BJ (cell line): Measurements from ENCODE around the gene SPTLC3. TPM values are rescaled to one million over a fixed set of nuclear protein-coding genes. Genes with fewer than 3 reads are reported as not detected.

Experiments used
- CTCF ChIA-PET: fragments of 350-600 bp; formaldehyde crosslinking; extraction: SDS; loops from one replicate; lab custom pipeline; 2021; ENCODE audit warnings: antibody characterized with exemption, inconsistent platforms; lab: Yijun Ruan, JAX
- POLR2A ChIA-PET: fragments of 300-600 bp; sonication (Branson Sonifier 250); formaldehyde crosslinking; extraction: SDS; loops from one replicate; lab custom pipeline; 2021; ENCODE audit warnings: antibody characterized with exemption; lab: Charles Lee
- DNase-seq: peaks from one replicate; pipeline ENCODE4 v3.0.0-alpha.2; 2011; ENCODE audit warnings: low read depth
- H3K27me3 ChIP-seq: 2 replicates; pipeline ENCODE4 v1.6.0; 2011; ENCODE audit warnings: low read length; ENCODE audit not compliant: control insufficient read depth, insufficient read depth
- H3K36me3 ChIP-seq: 2 replicates; pipeline ENCODE4 v1.5.1; 2011; ENCODE audit warnings: low read length; ENCODE audit not compliant: control insufficient read depth, insufficient read depth
- H3K4me3 ChIP-seq: 2 replicates; pipeline ENCODE4 v1.5.1; 2011; ENCODE audit warnings: low read depth, mild to moderate bottlenecking, control low read depth, low read length
- polyA plus RNA-seq: library from polyadenylated mRNA; depleted of rRNA; stranded (reverse); fragments of >200 nt; gene quantifications from 2 replicates; pipeline ENCODE4 v1.2.3, GENCODE V29; 2011
- TF ChIP-seq, protein P1 (sequence below): IDR thresholded peaks from 2 replicates; pipeline ENCODE4 v1.5.1; 2011; ENCODE audit warnings: low read depth, mild to moderate bottlenecking, control low read depth, inconsistent platforms, low read length, moderate library complexity; ENCODE audit not compliant: insufficient read depth

Gene SPTLC3
- polyA plus RNA-seq, 1 experiment = 0.27 TPM

- ChIA-PET CTCF (interaction anchor here (0.6 to 6.2 kb wide), 5 partner anchors 40 to 140 kb away, joined by 4 to 48 read pairs (median 14); no protein-coding TSS in a partner anchor), POLR2A (no interaction called here)
- TF ChIP-seq, protein P1, sequence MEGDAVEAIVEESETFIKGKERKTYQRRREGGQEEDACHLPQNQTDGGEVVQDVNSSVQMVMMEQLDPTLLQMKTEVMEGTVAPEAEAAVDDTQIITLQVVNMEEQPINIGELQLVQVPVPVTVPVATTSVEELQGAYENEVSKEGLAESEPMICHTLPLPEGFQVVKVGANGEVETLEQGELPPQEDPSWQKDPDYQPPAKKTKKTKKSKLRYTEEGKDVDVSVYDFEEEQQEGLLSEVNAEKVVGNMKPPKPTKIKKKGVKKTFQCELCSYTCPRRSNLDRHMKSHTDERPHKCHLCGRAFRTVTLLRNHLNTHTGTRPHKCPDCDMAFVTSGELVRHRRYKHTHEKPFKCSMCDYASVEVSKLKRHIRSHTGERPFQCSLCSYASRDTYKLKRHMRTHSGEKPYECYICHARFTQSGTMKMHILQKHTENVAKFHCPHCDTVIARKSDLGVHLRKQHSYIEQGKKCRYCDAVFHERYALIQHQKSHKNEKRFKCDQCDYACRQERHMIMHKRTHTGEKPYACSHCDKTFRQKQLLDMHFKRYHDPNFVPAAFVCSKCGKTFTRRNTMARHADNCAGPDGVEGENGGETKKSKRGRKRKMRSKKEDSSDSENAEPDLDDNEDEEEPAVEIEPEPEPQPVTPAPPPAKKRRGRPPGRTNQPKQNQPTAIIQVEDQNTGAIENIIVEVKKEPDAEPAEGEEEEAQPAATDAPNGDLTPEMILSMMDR = no peak
- Histone ChIP-seq H3K36me3 (no peaks in the 10 kb centered on the region), H3K4me3 (no peak overlapping the region), H3K27me3 (peaks cover 2% of the 10 kb centered on the region; the same call in 1 of the 2 replicates)
- DNase-seq = no peak
Observed at GRCh38 chr20:12968472-12968871, 40.3 kb upstream of the SPTLC3 start.

DNA sequence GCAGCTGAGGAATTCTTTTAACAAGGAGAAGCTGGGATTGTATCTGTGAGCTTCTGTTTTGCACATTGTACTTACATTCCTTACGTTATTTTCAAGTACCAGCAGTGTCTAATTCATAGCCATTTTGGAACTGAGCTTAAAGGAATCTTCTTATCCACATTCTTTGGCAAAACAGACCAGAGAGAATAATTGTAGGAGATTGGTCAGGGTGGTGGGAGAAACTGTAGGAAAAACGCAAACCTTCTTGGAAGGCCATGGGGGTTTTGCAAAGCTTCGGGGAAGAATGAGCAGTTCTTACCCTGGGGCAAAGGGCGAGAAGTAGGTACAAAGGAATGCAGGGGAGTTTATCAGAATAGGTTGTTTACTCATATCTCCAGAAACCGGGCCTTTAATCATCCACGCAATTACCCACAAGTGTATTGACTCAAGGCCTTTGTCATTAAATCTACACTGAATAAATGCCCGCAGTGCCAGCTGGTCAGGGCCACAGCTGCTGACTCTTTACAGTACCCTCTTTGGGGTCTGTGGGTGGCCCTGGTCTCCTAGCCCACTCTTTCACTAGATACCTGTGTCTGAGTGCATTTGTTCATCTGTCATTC is 39.6 kb upstream of the SPTLC3 start:
- no peaks in the 10 kb centered on the region for H3K36me3 ChIP-seq
- H3K4me3 ChIP-seq = no peak overlapping the region
- no peak for DNase-seq
- TF ChIP-seq, protein P1 = no peak
- H3K27me3 ChIP-seq = peaks cover 2% of the 10 kb centered on the region; the same call in 1 of the 2 replicates
- CTCF ChIA-PET = interaction anchor here (0.6 to 6.2 kb wide), 8 partner anchors 40 to 146 kb away, joined by 4 to 48 read pairs (median 8); no protein-coding TSS in a partner anchor
- POLR2A ChIA-PET = no interaction called here

- DNase-seq = no peak
- TF ChIP-seq, protein P1 = peak; percentile 54
- POLR2A ChIA-PET = no interaction called here
- no peak overlapping the region for H3K4me3 ChIP-seq
- peaks cover 2% of the 10 kb centered on the region; the same call in 1 of the 2 replicates for H3K27me3 ChIP-seq
- H3K36me3 ChIP-seq = no peaks in the 10 kb centered on the region
- CTCF ChIA-PET = interaction anchor here (0.7 to 6.2 kb wide), 10 partner anchors 12 to 145 kb away, joined by 3 to 48 read pairs (median 6); no protein-coding TSS in a partner anchor
Observed at GRCh38 chr20:12970372-12970821, 38.4 kb upstream of the SPTLC3 start.

GRCh38 chr20:12975833-12976608 is 32.8 kb upstream of the SPTLC3 start:
- H3K36me3 ChIP-seq = no peaks in the 10 kb centered on the region
- H3K4me3 ChIP-seq = no peak overlapping the region
- no peak for DNase-seq
- ChIA-PET POLR2A (no interaction called here), CTCF (interaction anchor here (1.3 to 1.7 kb wide), 2 partner anchors 9 to 51 kb away, joined by 4 read pairs; no protein-coding TSS in a partner anchor)
- TF ChIP-seq, protein P1 = no peak
- no peaks in the 10 kb centered on the region; the same call in 1 of the 2 replicates for H3K27me3 ChIP-seq

DNA sequence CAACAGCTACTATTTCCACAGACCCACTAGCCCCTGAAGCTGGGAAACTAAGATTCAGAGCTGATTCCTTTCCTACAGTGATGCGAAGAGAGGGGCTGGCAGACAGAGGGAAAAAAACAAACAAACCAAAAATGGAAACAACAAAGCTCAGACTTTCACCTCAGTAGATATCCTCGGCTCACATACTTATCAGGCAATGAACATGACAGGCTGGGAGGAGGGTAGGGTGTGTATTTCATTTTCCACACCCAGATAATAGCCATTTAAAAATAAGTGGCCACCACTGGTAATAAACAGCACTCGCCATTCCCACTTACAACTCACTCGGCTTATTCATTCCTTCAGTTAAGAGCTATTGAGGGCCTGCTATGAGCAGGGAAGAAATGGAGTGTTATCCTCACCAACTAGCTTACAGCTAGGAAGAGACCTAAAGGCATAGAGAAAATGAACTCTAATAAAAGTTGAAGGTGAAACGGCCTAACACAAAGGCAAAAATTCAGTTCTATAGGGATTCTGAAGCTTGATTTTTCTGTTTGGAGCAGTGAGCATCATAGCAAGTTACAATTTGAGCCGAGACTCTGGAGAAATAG is 32.0 kb upstream of the SPTLC3 start:
- Histone ChIP-seq H3K27me3 (no peaks in the 10 kb centered on the region; the same call in 1 of the 2 replicates), H3K4me3 (no peak overlapping the region), H3K36me3 (no peaks in the 10 kb centered on the region)
- CTCF ChIA-PET = interaction anchor here (1.3 to 1.7 kb wide), 2 partner anchors 9 to 52 kb away, joined by 4 read pairs; no protein-coding TSS in a partner anchor
- DNase-seq = no peak
- TF ChIP-seq, protein P1 = no peak
- POLR2A ChIA-PET = no interaction called here
